Fibroblast of lung (primary cell): ENCODE results near the gene BABAM2. TPM values are rescaled to one million over a fixed set of nuclear protein-coding genes. Genes with fewer than 3 reads are reported as not detected.

Experiments
- DNase-seq, 2 donors: peaks; one replicate each; pipeline versions ENCODE4 v3.0.0 to v3.0.0-alpha.2; 2010; ENCODE audit warnings: low read depth in 2 of 2
- H2AFZ ChIP-seq: 2 replicates; pipeline ENCODE4 v1.5.1; 2012; ENCODE audit warnings: low read length, control low read depth, inconsistent platforms
- H3K27ac ChIP-seq: 2 replicates; pipeline ENCODE4 v1.5.1; 2011; ENCODE audit warnings: low read length, control low read depth; ENCODE audit not compliant: insufficient read depth
- H3K27me3 ChIP-seq: 2 replicates; pipeline ENCODE4 v1.5.1; 2011; ENCODE audit warnings: mild to moderate bottlenecking, low read length; ENCODE audit not compliant: control insufficient read depth, insufficient read depth
- H3K36me3 ChIP-seq: 2 replicates; pipeline ENCODE4 v1.5.1; 2011; ENCODE audit warnings: low read length; ENCODE audit not compliant: control insufficient read depth, insufficient read depth
- H3K4me1 ChIP-seq: 2 replicates; pipeline ENCODE4 v1.5.1; 2011; ENCODE audit warnings: low read length; ENCODE audit not compliant: control insufficient read depth, insufficient read depth; ENCODE audit errors: extremely low read depth
- H3K4me2 ChIP-seq: 2 replicates; pipeline ENCODE4 v1.5.1; 2011; ENCODE audit warnings: low read length, control low read depth; ENCODE audit not compliant: insufficient read depth; ENCODE audit errors: extremely low read depth
- H3K4me3 ChIP-seq, 4 experiments: fragments of 200-600 bp in 1 of 4; sonication (generic) in 1 of 4; replicated peaks in 1 of 4; 2 replicates each; pipeline ENCODE4 v1.5.1; 2011 to 2016; ENCODE audit warnings: low read length in 4 of 4, low read depth in 3 of 4, mild to moderate bottlenecking in 3 of 4, control low read depth in 2 of 4, inconsistent platforms in 1 of 4, mixed read lengths in 1 of 4; ENCODE audit not compliant: insufficient read depth in 1 of 4; ENCODE audit errors: control extremely low read depth in 1 of 4
- H3K79me2 ChIP-seq: 2 replicates; pipeline ENCODE4 v1.5.1; 2012; ENCODE audit warnings: mild to moderate bottlenecking, low read length, inconsistent platforms; ENCODE audit not compliant: control insufficient read depth, insufficient read depth
- H3K9ac ChIP-seq: 2 replicates; pipeline ENCODE4 v1.5.1; 2011; ENCODE audit warnings: mild to moderate bottlenecking, low read length, control low read depth; ENCODE audit not compliant: insufficient read depth
- H3K9me3 ChIP-seq: 2 replicates; pipeline ENCODE4 v1.5.1; 2012; ENCODE audit warnings: low read depth, low read length; ENCODE audit not compliant: control insufficient read depth, insufficient read depth
- H4K20me1 ChIP-seq: 2 replicates; pipeline ENCODE4 v1.5.1; 2011; ENCODE audit warnings: low read length; ENCODE audit not compliant: control insufficient read depth, insufficient read depth; ENCODE audit errors: extremely low read depth
- CTCF ChIP-seq, 2 donors: IDR thresholded peaks in 1 of 2; conservative IDR thresholded peaks in 1 of 2; 1 replicate in 1 of 2; 2 replicates in 1 of 2; pipeline ENCODE4 v1.5.1; 2011 to 2012; ENCODE audit warnings: low read length in 2 of 2, control low read depth in 1 of 2, inconsistent platforms in 1 of 2, low read depth in 1 of 2, mild to moderate bottlenecking in 1 of 2
- EZH2 ChIP-seq: IDR thresholded peaks from 2 replicates; pipeline ENCODE4 v1.5.1; 2012; ENCODE audit warnings: low read length, control low read depth, mild to moderate bottlenecking; ENCODE audit errors: missing control alignments
- polyA plus RNA-seq, 2 donors: library from polyadenylated mRNA; depleted of rRNA in 1 of 2; stranded (reverse) in 1 of 2; unstranded in 1 of 2; fragments of >200 nt; gene quantifications; 2 replicates each; pipeline ENCODE4 v1.2.1, GENCODE V29; 2011 to 2012; ENCODE audit warnings: missing spikeins in 1 of 2
- total RNA-seq: library from RNA; depleted of rRNA; stranded (reverse); fragments of >200 nt; gene quantifications from 2 replicates; pipeline ENCODE4 v1.2.1, GENCODE V29; 2014

BABAM2 gene
- total and polyA plus RNA-seq, 2 donors (not counting 1 experiment from before 2014, with no cell fraction given) = 25.6 to 33.4 TPM

- peaks cover 16% of the 10 kb centered on the region for H3K4me1 ChIP-seq
- H3K27ac ChIP-seq = peak overlapping the region; percentile 23
- H2AFZ ChIP-seq = no peak overlapping the region
Observed at GRCh38 chr2:28160986-28161425, 270.5 kb downstream of the BABAM2 start.

GRCh38 chr2:28161466-28161865, 270.9 kb downstream of the BABAM2 start:
- Histone ChIP-seq H3K4me2 (no peak overlapping the region), H3K79me2 (no peaks in the 10 kb centered on the region), H4K20me1 (no peaks in the 10 kb centered on the region), H3K27me3 (no peaks in the 10 kb centered on the region), H3K4me3 (no peak overlapping the region), H3K9me3 (no peaks in the 10 kb centered on the region), H3K27ac (peak overlapping the region; percentile 23), H2AFZ (no peak overlapping the region), H3K4me1 (peaks cover 16% of the 10 kb centered on the region), H3K9ac (no peak overlapping the region), H3K36me3 (no peaks in the 10 kb centered on the region)
- TF ChIP-seq CTCF (conservative IDR thresholded peaks at IDR 0.05 in 1 of 2, IDR thresholded peaks at IDR 0.05 in 1 of 2; ENCODE audit: low read depth in 1 of 2, low read length in 2 of 2) (no peak), EZH2 (no peak)
- DNase-seq = peak; percentile 52 to 73

More at GRCh38 chr2:28160986-28161425, 270.5 kb downstream of the BABAM2 start:
- Histone ChIP-seq H3K27me3 (no peaks in the 10 kb centered on the region), H4K20me1 (no peaks in the 10 kb centered on the region), H3K9ac (no peak overlapping the region), H3K9me3 (no peaks in the 10 kb centered on the region), H3K36me3 (no peaks in the 10 kb centered on the region), H3K4me3 (no peak overlapping the region), H3K79me2 (no peaks in the 10 kb centered on the region), H3K4me2 (no peak overlapping the region)
- peak; percentile 80 to 96 for DNase-seq
- TF ChIP-seq EZH2 = no peak
- no peak for TF ChIP-seq CTCF (conservative IDR thresholded peaks at IDR 0.05 in 1 of 2, IDR thresholded peaks at IDR 0.05 in 1 of 2; ENCODE audit: low read depth in 1 of 2, low read length in 2 of 2)

DNA sequence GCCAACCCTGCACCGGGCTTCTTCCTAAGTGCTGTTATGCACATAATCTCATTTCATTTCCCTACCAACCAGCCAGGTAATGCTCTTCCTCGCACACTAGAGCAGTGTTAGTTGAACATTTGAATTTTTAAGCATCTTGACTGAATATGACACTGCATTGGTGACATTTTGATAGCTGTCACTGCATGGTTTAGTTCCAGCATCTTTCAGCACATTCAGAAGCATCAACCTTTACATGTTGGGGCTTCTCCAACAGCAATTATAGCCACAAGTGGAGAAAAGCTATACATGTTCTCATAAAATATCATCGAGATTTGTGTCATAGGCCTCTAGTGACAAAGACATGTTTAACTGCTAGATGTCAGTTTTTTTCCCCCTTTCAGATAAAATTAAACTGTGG, 272.0 kb downstream of the BABAM2 start:
- H2AFZ ChIP-seq = no peak overlapping the region
- no peaks in the 10 kb centered on the region for H3K27me3 ChIP-seq
- H4K20me1 ChIP-seq = no peaks in the 10 kb centered on the region
- H3K9me3 ChIP-seq = no peaks in the 10 kb centered on the region
- no peak overlapping the region for H3K4me2 ChIP-seq
- H3K4me3 ChIP-seq = no peak overlapping the region
- no peak for DNase-seq
- no peak overlapping the region for H3K27ac ChIP-seq
- no peak for TF ChIP-seq CTCF (conservative IDR thresholded peaks at IDR 0.05 in 1 of 2, IDR thresholded peaks at IDR 0.05 in 1 of 2; ENCODE audit: low read depth in 1 of 2, low read length in 2 of 2)
- no peak for TF ChIP-seq EZH2
- no peaks in the 10 kb centered on the region for H3K36me3 ChIP-seq
- H3K79me2 ChIP-seq = no peaks in the 10 kb centered on the region
- peaks cover 19% of the 10 kb centered on the region for H3K4me1 ChIP-seq
- no peak overlapping the region for H3K9ac ChIP-seq
